Thyroid gland (tissue), 4 donors: Measurements from ENCODE around the gene GPR101.

Experiments used
- POLR2A ChIP-seq, 2 donors: fragments of 450-650 bp; IDR thresholded peaks; one replicate each; pipeline ENCODE4 v1.6.1; 2017; ENCODE audit warnings: antibody characterized with exemption in 2 of 2, mild to moderate bottlenecking in 2 of 2, moderate library complexity in 1 of 2
- TF ChIP-seq, protein P1 (sequence below), 6 experiments: fragments of 200-600 bp in 3 of 6; fragments of 450-650 bp in 3 of 6; sonication (generic) in 3 of 6; IDR thresholded peaks; one replicate each; pipeline ENCODE4 v1.5.1; 2016 to 2019; ENCODE audit warnings: antibody characterized with exemption in 6 of 6, mild to moderate bottlenecking in 2 of 6, inconsistent platforms in 1 of 6, moderate library complexity in 1 of 6

DNA sequence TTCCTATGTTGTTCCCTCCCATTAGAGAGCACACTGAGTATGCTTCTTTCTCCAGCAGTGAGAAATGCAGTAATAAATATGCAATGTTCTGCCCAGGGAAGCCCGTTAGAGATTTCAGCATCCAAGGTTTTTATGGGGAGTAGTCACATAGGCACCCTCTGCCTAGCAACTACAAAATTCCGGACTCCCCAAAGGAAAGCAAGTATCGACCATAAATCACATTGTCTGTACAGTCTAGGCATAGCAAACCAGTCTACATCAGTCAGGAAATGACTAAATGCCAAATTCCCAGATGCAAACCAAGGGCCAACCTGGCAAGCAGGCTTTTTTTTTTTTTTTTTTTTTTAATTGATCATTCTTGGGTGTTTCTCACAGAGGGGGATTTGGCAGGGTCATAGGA, 34.8 kb downstream of the GPR101 start:
- no peak for TF ChIP-seq POLR2A (IDR thresholded peaks at IDR 0.05)
- TF ChIP-seq, protein P1, sequence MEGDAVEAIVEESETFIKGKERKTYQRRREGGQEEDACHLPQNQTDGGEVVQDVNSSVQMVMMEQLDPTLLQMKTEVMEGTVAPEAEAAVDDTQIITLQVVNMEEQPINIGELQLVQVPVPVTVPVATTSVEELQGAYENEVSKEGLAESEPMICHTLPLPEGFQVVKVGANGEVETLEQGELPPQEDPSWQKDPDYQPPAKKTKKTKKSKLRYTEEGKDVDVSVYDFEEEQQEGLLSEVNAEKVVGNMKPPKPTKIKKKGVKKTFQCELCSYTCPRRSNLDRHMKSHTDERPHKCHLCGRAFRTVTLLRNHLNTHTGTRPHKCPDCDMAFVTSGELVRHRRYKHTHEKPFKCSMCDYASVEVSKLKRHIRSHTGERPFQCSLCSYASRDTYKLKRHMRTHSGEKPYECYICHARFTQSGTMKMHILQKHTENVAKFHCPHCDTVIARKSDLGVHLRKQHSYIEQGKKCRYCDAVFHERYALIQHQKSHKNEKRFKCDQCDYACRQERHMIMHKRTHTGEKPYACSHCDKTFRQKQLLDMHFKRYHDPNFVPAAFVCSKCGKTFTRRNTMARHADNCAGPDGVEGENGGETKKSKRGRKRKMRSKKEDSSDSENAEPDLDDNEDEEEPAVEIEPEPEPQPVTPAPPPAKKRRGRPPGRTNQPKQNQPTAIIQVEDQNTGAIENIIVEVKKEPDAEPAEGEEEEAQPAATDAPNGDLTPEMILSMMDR (IDR thresholded peaks at IDR 0.05) = no peak
